ENCODE measurements around the gene NISCH.

DNA sequence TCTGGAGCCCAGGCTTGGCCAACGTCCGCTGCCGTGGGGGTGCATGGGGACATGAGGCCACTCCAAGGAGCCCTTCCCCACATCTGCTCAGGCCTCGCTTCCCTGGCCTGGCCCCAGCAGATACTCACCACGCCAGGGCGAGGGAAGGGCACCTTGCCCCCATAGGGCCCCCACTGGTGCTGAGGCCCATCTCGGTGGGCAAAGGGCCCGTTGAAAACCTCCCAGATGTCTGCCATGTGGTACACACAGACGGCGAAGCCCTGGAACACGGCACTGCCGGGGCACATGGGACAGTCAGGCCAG is 15.2 kb upstream of the NISCH start:
- TF ChIP-seq, protein P1, sequence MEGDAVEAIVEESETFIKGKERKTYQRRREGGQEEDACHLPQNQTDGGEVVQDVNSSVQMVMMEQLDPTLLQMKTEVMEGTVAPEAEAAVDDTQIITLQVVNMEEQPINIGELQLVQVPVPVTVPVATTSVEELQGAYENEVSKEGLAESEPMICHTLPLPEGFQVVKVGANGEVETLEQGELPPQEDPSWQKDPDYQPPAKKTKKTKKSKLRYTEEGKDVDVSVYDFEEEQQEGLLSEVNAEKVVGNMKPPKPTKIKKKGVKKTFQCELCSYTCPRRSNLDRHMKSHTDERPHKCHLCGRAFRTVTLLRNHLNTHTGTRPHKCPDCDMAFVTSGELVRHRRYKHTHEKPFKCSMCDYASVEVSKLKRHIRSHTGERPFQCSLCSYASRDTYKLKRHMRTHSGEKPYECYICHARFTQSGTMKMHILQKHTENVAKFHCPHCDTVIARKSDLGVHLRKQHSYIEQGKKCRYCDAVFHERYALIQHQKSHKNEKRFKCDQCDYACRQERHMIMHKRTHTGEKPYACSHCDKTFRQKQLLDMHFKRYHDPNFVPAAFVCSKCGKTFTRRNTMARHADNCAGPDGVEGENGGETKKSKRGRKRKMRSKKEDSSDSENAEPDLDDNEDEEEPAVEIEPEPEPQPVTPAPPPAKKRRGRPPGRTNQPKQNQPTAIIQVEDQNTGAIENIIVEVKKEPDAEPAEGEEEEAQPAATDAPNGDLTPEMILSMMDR (IDR thresholded peaks at IDR 0.05 in 2 of 3, conservative IDR thresholded peaks at IDR 0.05 in 1 of 3; ENCODE audit: borderline replicate concordance in 1 of 3, insufficient read depth in 1 of 3, low read depth in 2 of 3, low read length in 2 of 3) = no peak
- TF ChIP-seq EZH2phosphoT487 (IDR thresholded peaks at IDR 0.05; ENCODE audit: borderline replicate concordance) (no peak), JUND (IDR thresholded peaks at IDR 0.05) (no peak)

All from HCT116 (cell line).